Panc1 (cell line): Measurements from ENCODE around the gene ZBTB7A. TPM values are rescaled to one million over a fixed set of nuclear protein-coding genes. Genes with fewer than 3 reads are reported as not detected.

Source experiments
- ATAC-seq: fragments of 200-7000 bp; cut with Tn5 transposase; 2 replicates; pipeline ENCODE4 v1.9.1; 2020; ENCODE audit warnings: mild to moderate bottlenecking, moderate library complexity
- BruUV-seq: library from RNA; stranded (reverse); fragments of 400-500 nt; replicated peaks from 2 replicates; lab custom pipeline; 2021; lab: Mats Ljungman, UMichigan
- CTCF ChIA-PET: fragments of 300-600 bp; sonication (Branson Sonifier 250); formaldehyde crosslinking; loops from one replicate; lab custom pipeline; 2022; ENCODE audit warnings: antibody characterized with exemption; lab: Charles Lee
- POLR2A ChIA-PET: fragments of 300-600 bp; sonication (Branson Sonifier 250); formaldehyde crosslinking; loops from one replicate; lab custom pipeline; 2022; ENCODE audit warnings: antibody characterized with exemption; lab: Charles Lee
- DNase-seq: peaks from one replicate; pipeline ENCODE4 v3.0.0-alpha.2; 2010; ENCODE audit warnings: low read depth, low spot score
- H3K27ac ChIP-seq: 2 replicates; pipeline ENCODE4 v1.5.1; 2011; ENCODE audit warnings: mild to moderate bottlenecking, low read length, inconsistent platforms
- H3K27me3 ChIP-seq: fragments of 200-500 bp; sonication (Bioruptor generic); 2 replicates; pipeline ENCODE4 v1.6.0; 2014; ENCODE audit warnings: low read length, inconsistent platforms; ENCODE audit not compliant: control insufficient read depth, insufficient read depth
- H3K36me3 ChIP-seq: fragments of 200-500 bp; sonication (Bioruptor generic); 2 replicates; pipeline ENCODE4 v1.5.1; 2014; ENCODE audit warnings: inconsistent platforms, mild to moderate bottlenecking, low read length, moderate library complexity; ENCODE audit not compliant: control insufficient read depth, insufficient read depth
- H3K4me1 ChIP-seq: 2 replicates; pipeline ENCODE4 v1.5.1; 2011; ENCODE audit warnings: inconsistent platforms, mild to moderate bottlenecking, low read length, moderate library complexity; ENCODE audit not compliant: control insufficient read depth, insufficient read depth
- H3K4me3 ChIP-seq, 2 experiments: 2 replicates each; pipeline ENCODE4 v1.5.1; 2011 to 2012; ENCODE audit warnings: low read depth in 2 of 2, low read length in 2 of 2, mild to moderate bottlenecking in 2 of 2, inconsistent platforms in 1 of 2, moderate library complexity in 1 of 2
- H3K9me3 ChIP-seq: fragments of 200-500 bp; sonication (Bioruptor generic); 2 replicates; pipeline ENCODE4 v1.5.1; 2014; ENCODE audit warnings: low read depth, mild to moderate bottlenecking, inconsistent platforms, low read length, moderate library complexity; ENCODE audit not compliant: control insufficient read depth, insufficient read depth
- POLR2AphosphoS5 ChIP-seq: IDR thresholded peaks from 2 replicates; pipeline ENCODE4 v1.6.1; 2012; ENCODE audit warnings: mild to moderate bottlenecking, low read depth, low read length, moderate library complexity
- SIN3A ChIP-seq: IDR thresholded peaks from 2 replicates; pipeline ENCODE4 v1.6.1; 2012; ENCODE audit warnings: low read depth, mild to moderate bottlenecking, low read length, moderate library complexity, borderline replicate concordance; ENCODE audit not compliant: insufficient read depth
- TCF7L2 ChIP-seq: IDR thresholded peaks from 2 replicates; pipeline ENCODE4 v1.6.1; 2011; ENCODE audit warnings: mild to moderate bottlenecking, low read depth, low read length, inconsistent platforms
- in situ Hi-C: cut with HindIII; loops from 2 replicates; pipeline ENCODE4 v1.10.0; 2016; ENCODE audit warnings: low sequenced_read_pairs, low pct_unique_long_range_greater_than_20kb
- intact Hi-C: fragments of 100-400 bp; cut with micrococcal nuclease; formaldehyde crosslinking; loops from one replicate; pipeline ENCODE4 v1.10.0; 2022; ENCODE audit not compliant: unreplicated experiment
- total RNA-seq: library from RNA; stranded (reverse); gene quantifications from one replicate; pipeline ENCODE4 v1.2.1, GENCODE V29; 2021; ENCODE audit not compliant: unreplicated experiment
- TF ChIP-seq, protein P1 (sequence below): fragments of 450-650 bp; IDR thresholded peaks from 2 replicates; pipeline ENCODE4 v1.5.1; 2017; ENCODE audit warnings: mild to moderate bottlenecking
- TF ChIP-seq, protein P2 (sequence below), 2 experiments: IDR thresholded peaks; 2 replicates each; pipeline ENCODE4 v1.6.1; 2011 to 2012; ENCODE audit warnings: low read depth in 2 of 2, control low read depth in 1 of 2, low read length in 1 of 2, mild to moderate bottlenecking in 1 of 2, moderate library complexity in 1 of 2; ENCODE audit not compliant: insufficient read depth in 1 of 2

ZBTB7A gene
- total RNA-seq, 1 experiment from 2014 or later, result 48.0 TPM

DNA sequence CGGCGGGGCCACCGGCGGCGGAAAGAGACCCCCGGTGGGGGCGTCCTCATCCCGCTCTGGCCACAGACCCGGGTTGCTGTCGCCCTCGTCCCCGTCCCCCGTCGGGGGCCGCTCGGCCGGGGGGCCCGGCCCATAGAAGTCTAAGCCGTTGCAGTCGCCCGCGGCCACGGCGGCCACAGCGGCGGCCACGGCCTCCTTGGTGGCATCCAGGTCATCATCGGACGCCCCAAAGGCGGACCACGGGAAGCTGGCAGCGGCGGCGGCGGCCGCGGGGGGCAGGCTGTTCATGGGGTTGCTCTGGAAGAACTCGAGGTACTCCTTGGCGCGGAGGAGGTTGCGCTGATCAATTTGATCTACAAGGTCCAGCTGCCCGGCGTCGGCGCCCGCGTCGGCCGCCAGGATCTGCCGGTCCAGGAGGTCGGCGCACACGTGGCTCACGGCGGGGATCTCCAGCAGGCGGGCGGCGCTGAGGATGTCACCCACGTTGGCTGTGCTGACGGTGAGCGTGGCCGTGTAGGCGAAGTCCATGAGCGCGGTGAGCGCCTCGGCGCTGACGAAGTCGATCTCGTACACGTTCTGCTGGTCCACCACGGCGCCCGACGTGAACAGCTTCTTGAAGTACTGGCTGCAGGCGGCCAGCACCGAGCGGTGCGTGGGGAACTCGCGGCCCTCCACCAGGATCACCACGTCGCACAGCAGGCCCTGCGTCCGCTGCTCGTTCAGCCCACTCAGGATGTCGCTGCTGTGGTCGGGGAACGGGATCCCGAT, 12.1 kb downstream of the ZBTB7A start:
- H3K27ac ChIP-seq, result no peak overlapping the region
- ChIA-PET POLR2A (no interaction called here), CTCF (no interaction called here)
- H3K4me1 ChIP-seq, result peaks cover 32% of the 10 kb centered on the region
- no peak overlapping the region for H3K4me3 ChIP-seq
- in situ Hi-C loops (no loop called here), intact Hi-C loops (no loop called here)
- DNase-seq (no peak), ATAC-seq (no peak)
- no peaks in the 10 kb centered on the region for H3K36me3 ChIP-seq
- BruUV-seq, result no TSS peak
- no peaks in the 10 kb centered on the region for H3K9me3 ChIP-seq
- TF ChIP-seq, protein P1, sequence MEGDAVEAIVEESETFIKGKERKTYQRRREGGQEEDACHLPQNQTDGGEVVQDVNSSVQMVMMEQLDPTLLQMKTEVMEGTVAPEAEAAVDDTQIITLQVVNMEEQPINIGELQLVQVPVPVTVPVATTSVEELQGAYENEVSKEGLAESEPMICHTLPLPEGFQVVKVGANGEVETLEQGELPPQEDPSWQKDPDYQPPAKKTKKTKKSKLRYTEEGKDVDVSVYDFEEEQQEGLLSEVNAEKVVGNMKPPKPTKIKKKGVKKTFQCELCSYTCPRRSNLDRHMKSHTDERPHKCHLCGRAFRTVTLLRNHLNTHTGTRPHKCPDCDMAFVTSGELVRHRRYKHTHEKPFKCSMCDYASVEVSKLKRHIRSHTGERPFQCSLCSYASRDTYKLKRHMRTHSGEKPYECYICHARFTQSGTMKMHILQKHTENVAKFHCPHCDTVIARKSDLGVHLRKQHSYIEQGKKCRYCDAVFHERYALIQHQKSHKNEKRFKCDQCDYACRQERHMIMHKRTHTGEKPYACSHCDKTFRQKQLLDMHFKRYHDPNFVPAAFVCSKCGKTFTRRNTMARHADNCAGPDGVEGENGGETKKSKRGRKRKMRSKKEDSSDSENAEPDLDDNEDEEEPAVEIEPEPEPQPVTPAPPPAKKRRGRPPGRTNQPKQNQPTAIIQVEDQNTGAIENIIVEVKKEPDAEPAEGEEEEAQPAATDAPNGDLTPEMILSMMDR, result no peak
- no peak for TF ChIP-seq TCF7L2
- no peaks in the 10 kb centered on the region for H3K27me3 ChIP-seq

DNA sequence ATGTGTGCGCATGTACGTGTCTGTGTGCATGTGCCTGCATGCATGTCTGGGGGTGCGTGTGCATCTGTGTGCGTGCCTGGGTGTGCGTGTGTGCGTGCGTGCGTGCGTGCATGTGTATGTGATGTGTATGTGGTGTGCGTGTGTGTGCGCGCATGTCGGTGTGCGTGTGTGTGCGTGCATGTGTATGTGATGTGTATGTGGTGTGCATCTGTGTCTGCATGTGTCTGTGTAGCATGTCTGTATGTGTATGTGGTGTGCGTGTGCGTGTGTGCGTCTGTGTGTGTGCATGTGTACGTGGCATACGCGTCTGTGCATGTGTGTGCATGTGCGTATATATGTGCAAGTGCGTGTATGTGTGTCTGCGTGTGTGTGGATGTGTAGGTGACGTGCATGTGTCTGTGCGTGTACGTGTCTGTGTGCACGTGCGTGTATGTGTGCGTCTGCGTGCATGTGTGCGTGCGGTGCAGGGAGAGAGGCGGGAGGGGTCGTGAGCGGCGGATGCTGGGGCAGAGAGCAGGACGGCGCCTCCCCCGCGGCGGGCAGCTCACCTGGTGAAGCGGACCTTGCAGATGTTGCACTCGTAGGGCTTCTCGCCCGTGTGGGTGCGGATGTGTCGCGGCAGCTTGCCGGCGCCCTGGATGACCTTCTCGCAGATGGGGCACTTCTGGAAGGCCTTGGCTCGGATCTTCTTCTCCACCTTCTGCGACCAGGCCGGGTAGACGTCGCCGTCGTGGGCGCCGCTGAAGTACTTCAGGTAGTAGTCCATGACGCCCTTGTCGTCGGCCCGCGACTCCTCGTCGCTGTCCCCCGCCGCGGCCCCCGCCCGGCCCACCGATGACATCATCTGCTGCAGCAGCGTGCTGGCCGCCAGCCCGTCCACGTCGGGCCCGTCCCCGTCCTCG, 13.0 kb downstream of the ZBTB7A start:
- H3K27ac ChIP-seq, result no peak overlapping the region
- H3K27me3 ChIP-seq, result no peaks in the 10 kb centered on the region
- ATAC-seq, result no peak
- H3K36me3 ChIP-seq, result no peaks in the 10 kb centered on the region
- no peak for TF ChIP-seq POLR2AphosphoS5
- no peak for TF ChIP-seq SIN3A
- TF ChIP-seq, protein P2, sequence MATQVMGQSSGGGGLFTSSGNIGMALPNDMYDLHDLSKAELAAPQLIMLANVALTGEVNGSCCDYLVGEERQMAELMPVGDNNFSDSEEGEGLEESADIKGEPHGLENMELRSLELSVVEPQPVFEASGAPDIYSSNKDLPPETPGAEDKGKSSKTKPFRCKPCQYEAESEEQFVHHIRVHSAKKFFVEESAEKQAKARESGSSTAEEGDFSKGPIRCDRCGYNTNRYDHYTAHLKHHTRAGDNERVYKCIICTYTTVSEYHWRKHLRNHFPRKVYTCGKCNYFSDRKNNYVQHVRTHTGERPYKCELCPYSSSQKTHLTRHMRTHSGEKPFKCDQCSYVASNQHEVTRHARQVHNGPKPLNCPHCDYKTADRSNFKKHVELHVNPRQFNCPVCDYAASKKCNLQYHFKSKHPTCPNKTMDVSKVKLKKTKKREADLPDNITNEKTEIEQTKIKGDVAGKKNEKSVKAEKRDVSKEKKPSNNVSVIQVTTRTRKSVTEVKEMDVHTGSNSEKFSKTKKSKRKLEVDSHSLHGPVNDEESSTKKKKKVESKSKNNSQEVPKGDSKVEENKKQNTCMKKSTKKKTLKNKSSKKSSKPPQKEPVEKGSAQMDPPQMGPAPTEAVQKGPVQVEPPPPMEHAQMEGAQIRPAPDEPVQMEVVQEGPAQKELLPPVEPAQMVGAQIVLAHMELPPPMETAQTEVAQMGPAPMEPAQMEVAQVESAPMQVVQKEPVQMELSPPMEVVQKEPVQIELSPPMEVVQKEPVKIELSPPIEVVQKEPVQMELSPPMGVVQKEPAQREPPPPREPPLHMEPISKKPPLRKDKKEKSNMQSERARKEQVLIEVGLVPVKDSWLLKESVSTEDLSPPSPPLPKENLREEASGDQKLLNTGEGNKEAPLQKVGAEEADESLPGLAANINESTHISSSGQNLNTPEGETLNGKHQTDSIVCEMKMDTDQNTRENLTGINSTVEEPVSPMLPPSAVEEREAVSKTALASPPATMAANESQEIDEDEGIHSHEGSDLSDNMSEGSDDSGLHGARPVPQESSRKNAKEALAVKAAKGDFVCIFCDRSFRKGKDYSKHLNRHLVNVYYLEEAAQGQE (IDR thresholded peaks at IDR 0.05; ENCODE audit: insufficient read depth in 1 of 2, low read depth in 2 of 2, low read length in 1 of 2), result no peak
- POLR2A ChIA-PET, result no interaction called here
- in situ Hi-C loops (no loop called here), intact Hi-C loops (no loop called here)
- no peaks in the 10 kb centered on the region for H3K9me3 ChIP-seq
- peaks cover 25% of the 10 kb centered on the region for H3K4me1 ChIP-seq
- DNase-seq, result no peak
- no peak overlapping the region for H3K4me3 ChIP-seq
- CTCF ChIA-PET, result no interaction called here
- BruUV-seq, result no TSS peak
